Inferior parietal cortex (tissue), 1 donor: Measurements from ENCODE around the gene PPP2R5C.
"Not testable (repeated sequence)": the region's sequence is repeated elsewhere in the genome, so short reads cannot be mapped to it uniquely, and the experiment has no call there.

Experiments
- DNase-seq: peaks from one replicate; pipeline ENCODE4 v3.0.0-alpha.2; 2016; ENCODE audit errors: extremely low spot score

The PPP2R5C gene

DNA sequence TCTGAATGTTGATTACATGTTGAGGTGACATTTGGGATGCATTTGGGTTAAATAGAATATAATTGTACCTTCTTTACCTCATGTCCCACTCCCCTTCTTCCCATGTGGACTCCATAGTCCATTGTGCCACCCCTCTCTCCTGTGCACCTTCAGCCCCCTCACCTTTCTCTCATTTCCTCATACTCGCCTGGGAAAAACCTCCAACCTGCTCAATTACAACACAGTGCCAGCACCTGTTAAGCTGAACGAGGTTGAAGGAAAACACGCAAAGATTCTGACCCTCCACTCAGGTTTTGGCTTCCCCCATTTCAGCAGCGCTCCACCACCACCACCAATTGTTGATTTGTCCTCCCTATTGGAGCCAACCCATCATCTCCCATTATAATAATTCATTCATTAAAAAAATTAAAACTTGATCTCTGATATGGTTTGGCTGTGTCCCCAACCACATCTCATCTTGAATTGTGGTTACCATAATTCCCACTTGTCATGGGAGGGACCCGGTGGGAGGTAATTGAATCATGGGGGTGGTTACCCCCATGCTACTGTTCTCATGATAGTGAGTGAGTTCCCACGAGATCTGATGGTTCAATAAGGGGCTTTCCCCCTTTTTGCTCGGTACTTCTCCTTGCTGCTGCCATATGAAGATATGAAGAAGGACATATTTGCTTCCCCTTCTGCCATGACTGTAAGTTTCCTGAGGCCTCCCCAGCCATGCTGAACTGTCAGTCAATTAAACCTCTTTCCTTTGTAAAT, 33.7 kb upstream of the PPP2R5C start:
- no peak for DNase-seq

DNA sequence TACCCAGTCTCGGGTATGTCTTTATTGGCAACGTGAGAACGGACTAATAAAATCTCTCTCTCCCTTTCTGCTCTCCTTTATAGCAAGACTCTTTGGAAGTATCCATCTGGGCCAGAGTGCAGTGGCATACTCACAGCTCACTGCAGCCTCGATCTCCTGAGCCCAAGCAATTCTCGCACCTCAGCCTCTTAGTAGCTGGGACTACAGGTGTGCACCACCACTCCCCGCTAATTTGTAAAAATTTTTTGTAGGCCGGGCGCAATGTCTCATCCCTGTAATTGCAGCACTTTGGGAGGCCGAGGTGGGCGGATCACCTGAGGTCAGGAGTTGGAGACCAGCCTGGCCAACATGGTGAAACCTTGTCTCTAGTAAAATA, 33.2 kb upstream of the PPP2R5C start:
- no peak for DNase-seq

DNA sequence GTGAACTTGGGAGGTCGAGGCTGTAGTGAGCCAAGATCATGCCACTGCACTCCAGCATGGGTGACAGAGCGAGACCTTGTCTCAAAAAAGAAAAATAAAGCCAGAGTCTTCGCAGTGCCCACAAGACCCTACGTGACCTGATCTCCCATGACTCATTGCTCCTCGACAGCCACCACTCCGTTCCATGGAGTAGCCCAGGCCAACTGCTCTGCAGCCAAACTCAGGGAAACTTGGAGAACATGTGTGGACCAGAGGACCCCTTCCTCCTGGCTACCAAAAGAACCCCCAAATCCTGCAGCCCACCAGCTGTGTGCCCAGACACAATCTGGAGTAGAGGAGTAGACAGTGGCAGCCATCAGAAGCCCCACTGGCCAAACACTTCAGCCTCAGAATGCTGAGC, 32.1 kb upstream of the PPP2R5C start:
- no peak for DNase-seq

DNA sequence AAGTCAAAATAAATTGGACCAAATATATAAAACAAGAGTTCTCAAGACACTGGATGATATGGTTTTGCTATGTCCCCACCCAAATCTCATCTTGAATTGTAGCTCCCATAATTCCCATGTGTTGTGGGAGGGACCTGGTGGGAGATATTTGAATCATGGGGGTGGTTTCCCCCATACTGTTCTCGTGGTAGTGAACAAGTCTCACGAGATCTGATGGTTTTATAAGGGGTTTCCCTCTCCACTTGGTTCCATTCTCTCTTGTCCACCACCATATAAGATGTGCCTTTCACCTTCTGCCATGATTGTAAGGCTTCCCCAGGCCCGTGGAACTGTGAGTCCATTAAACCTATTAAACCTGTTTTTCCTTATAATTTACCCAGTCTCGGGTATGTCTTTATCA, 31.4 kb upstream of the PPP2R5C start:
- not testable (repeated sequence) for DNase-seq

DNA sequence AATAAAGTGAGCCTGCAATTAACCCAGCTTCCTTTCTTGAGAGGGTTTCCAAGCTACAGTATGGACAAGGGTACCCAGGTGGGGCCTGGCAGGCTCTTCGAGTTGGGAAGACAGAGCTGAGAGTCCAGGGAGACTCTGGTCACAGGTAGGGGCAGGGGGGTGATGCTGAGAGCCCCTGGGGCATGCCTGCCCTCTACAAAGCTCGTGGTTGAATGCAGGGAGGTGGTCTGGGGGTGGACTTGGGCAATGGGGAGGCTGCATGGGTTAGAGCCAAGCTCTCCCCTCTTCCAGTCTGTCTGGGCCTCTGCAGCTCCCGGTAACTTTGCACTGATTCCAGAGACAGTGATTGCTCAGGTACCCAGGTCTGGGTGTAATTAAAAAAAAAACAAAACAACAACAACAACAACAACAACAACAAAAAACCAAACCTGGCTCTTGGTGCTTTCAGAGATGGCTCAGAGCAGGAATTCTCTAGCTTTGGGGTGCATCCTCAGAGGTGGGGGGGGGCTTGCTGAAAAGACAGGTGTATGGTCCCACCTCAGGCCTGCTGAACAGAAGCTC, 30.8 kb upstream of the PPP2R5C start:
- no peak for DNase-seq

DNA sequence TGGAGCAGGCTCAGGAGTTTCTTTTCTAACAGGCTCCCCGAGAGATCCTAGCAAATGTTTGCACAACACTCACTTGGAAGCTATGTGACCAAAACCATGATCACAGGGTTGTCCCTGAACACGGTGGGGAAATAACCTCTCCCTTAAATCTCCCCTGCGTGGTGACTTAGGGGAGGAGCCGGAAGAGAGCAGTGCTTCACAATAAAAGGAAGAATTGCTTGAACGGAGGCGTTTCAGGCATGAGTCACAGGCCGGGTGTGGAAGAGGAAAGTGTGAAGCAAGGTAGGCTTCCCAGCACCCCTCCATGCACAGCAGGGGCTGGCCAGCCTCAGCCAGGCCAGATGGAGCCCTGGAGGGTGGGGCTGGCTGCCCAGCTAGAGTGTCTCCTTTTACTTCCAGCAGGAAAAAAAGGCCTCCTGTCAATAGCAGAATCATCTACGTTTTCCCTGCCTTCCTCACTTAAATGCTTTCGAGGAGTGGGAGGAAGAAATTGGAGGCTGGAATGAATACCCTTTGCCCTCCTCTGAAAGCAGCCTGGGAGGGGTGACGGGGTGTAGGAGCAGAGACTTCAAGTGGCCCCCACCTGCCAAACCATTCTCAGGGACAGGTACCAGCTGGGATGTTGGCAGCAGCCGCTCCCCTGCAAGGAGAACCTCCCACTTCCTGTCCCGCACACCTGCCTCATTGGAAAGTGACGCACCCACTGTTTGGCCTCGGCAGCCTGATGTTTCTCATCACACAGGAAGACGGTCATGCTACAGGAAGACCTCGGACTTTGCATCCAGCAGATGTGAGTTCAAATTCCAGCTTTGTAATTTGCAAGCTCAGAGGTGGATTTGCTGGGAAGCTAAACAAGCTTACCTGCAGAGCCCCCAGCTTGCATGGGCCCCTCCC, 30.1 kb upstream of the PPP2R5C start:
- DNase-seq: peak; percentile 51

DNA sequence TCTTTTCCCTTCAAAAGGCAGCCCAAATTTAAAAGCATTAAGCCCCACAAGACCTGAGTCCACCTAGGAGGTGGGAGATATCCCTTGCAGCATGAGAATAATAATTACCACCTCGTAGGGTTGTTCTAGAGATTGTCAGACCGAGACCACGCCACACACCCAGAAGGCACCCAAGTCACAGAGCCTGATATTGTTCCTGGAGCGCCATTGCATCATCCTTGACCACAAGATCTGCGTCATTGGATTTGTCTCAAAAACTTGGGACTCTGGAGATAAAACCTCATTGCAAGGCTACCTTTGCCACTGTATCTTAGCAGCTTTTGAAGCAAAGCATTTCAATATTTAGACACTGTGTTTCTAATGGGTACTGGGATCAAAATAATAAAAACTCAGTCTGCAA, 29.4 kb upstream of the PPP2R5C start:
- no peak for DNase-seq

DNA sequence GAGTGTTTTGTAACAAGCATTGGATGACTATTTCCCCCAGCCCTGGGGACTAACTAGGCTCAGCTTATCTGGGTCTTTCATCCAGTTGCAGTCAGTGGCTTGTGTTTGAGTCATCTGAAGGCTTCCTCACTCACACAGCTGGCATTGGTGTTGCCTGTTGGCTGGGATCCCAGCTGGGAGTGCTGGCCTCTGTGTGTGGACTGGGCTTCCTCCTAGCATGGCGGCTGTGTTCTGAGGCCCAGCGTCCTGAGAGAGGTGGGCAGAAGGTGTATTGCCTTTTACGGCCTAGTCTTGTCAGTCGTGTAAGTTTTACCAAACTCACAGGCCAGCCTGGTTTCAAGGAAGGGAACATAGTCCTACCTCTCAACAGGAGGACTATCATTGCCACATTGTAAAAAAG, 28.3 kb upstream of the PPP2R5C start:
- DNase-seq: no peak

DNA sequence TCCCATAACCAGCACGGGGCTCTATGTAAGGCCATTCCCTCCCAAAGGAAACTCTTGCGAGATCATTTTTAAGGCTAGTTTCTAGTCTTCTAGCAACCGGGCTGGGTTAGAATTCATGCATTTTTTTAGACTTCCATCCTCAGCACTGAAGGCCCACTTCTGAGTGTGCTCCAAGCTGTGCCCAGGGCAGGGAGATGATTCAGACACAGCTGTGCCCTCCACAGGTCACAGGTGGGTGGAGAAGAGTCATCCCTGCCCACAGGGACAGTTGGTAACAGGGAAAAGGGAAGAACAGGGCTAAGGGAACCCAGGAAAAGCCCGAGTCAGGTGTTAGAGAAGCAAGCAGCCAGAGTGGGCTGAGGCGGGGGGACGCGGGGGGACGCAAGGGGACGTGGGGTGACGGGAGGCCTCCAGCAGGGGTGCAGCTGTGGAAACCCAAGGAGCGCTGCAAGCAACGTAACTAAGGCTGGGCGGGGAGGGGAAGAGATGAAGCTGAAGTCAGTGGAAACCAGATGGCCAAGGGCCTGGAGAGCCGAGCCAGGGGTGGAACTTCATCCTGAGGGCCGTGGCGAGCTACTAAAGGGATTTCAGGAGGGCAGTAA, 27.2 kb upstream of the PPP2R5C start:
- DNase-seq: no peak

DNA sequence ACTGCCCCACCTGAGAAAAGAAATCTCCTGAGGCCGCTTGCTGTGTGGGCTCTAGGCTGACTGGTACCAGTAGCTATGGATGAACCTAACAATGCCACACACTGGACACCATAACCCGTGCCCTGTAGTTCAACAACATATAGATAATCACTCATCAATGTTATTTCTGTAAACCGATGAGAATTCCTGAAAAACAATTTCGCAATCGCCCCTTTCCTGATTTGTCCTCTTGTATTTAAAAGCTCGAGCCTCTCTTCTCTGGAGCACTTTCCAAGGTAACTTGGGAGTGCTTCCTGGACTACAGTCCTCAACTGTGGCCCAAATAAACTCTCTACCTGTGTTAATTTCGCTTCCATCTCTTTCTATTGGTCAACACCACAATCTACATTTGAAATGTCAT, 26.1 kb upstream of the PPP2R5C start:
- no peak for DNase-seq

DNA sequence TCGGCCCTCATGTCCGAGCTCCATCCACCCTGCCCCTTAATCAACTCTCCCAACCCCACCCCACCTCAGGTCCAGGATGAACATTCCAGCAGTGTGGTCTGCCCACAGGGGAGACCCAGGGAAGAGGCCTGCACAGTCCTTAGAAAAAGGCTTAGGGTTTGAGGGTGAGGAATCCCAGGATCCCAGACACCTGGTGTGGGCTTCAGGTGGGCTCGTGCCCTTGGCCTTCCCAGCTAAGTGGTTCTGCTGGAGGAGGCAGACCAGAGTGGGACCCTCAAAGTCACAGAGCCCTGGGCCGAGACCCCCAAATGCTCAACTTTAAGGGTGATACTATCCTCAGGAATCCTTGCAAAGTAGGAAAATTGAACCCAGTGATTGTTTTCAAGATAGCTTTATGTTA, 25.4 kb upstream of the PPP2R5C start:
- no peak for DNase-seq

DNA sequence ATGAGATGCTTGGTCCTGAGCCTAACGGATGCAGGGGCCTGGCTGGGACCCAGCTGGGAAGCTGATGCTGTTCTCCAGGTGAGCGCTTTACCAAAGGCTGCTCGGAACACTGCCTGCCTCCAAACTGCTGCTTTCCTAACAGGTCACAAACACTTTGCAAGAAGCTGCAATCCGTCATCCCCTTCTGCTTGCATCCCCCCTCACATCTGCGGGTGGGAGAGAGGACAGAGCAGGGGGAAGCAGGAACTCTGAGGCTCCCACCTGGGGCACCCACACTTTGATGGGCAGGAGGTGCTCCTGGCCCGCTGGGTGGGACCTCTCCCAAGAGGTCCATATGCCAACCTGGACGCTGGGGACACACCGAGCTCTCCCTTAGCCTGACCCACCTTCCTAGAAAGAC, 24.9 kb upstream of the PPP2R5C start:
- DNase-seq: no peak

DNA sequence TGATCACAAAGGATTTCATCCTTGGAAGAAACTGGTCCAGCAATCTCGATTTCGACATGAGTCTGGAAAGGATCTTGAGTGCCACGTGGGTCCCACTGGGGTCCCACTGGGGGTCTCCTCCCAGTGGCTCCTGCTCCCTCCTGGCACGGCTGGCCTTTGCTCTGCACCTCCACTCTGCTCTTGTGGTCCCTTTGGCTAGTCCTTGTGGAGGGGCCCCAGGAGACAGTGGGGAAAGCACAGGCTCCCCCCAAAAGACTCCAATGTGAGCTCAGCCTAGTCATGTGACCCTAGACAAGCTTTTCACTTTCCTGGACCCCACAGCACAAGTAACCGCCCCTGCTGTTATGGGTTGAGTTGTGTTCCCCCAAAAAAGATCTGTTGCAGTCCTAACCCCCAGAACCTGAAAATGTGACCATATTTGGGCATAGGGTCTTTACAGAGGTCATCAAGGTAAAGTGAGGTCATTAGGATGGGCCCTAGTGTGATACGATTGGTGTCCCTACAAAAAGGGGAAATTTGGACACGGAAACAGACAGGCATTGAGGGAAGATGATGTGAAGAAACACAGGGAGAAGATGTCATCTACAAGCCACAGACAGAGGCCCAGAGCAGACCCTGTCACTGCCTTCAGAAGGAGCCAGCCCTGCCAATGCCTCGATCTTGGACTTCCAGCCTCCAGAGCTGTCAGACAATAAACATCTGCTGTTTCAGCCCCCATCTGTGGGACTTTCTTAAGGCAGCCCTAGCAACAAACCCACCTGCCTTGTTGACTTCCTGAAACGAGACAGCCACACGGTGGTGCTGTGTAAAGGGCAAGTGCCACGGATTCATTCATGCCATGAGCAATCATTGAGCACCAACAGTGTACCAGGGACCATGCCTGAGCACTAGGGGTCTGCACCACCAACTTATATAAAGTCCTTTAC, 23.8 kb upstream of the PPP2R5C start:
- DNase-seq: no peak

DNA sequence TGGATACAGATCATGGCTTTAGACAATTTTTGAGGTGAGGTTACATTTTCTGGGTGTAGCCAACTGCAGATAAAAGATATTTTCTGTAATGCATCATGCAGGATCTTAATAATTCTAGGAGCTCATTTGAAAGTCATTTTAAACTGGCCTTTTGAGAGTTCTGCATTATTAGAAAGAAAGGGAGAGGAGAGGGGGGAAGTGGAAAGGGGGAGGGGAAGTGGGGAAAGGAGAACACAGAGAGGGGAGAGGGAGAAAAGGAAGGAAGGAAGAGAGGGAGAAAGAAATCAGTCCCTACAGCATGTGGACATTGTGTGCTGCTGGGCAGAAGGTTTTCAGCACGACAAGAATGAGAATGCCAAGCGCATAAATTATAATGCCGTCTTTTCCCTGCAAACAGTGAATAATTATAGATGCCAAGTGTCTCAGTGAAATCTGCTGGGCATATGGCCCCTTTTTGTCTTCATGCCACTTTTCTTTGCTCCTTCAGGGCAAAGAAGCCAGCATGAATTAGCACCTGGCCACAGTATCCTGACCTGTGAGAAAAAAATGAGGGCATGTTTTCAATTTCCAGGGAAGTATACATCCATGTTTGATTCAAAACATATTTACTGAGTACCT, 22.7 kb upstream of the PPP2R5C start:
- DNase-seq: no peak

DNA sequence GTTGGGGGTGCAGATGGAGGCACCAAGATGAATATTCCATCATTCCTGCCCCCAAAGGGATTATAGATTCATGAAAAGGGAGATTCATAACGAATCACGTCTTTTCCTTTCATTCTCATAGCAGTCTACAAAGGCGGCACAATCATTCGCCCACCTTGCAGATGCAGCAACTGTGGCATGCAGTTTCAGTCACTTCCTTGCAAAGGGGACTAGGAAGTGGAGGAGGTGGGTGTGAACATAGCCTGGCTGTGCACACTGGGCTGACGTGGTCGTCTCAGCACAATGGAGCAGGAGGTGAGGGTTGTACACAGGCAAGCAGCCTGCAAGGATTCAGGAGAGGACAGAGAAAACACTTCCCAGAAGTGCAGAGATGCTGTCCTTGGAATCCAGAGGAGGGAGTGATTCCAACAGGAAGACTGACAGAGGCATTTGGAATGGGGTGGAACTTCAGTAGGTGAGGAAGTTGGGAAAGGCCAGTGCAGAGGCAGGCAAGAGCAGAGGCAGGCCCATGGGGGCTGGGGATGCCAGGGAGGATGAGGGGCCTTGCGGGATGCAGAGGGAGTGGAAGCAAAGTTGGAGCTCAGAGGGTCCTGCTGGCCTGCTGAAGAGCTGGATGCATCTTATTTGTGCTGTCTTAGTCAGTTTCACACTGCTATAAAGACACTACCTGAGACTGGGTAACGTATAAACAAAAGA, 21.9 kb upstream of the PPP2R5C start:
- DNase-seq: no peak

DNA sequence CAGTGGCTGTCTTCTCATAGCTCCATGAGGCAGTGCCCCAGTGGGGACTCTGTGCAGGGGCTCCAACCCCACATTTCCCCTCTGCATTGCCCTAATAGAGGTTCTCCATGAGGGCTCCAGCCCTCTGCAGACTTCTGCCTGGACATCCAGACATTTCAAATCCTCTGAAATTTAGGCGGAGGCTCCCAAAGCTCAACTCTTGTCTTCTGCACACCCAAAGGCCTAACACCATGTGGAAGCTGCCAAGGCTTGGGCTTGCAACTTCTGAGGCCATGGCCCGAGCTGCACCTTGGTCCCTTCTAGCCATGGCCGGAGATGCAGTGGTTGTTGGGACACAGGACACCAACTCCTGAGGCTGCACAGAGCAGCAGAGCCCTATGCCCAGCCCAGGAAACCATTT, 20.5 kb upstream of the PPP2R5C start:
- DNase-seq: no peak

DNA sequence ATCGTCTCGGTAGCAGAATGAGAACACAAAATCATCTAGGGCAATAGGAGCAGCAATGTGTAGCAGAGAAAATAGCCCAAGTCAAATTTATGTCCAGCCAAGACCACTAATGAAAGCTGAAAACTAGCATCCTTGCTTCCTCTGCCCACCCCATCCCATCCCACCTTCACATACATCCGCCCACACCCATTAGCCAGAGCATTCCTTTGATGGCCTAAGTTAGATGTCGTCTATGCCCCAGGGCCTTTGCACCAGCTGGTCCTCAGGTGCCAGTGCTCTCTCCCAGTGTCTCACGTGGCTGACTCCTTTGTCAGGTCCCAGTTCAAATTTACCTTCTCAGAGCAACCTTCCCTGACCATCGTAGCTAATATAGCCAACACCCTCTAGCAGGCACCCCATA, 17.8 kb upstream of the PPP2R5C start:
- no peak for DNase-seq

DNA sequence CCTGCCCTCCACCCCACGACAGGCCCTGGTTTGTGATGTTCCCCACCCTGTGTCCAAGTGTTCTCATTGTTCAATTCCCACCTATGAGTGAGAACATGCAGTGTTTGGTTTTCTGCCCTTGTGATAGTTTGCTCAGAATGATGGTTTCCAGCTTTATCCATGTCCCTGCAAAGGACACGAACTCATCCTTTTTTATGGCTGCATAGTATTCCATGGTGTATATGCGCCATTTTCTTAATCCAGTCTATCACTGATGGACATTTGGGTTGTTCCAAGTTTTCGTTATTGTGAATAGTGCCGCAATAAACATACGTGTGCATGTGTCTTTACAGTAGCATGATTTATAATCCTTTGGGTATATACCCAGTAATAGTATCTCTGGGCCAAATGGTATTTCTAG, 17.1 kb upstream of the PPP2R5C start:
- DNase-seq: not testable (repeated sequence)

DNA sequence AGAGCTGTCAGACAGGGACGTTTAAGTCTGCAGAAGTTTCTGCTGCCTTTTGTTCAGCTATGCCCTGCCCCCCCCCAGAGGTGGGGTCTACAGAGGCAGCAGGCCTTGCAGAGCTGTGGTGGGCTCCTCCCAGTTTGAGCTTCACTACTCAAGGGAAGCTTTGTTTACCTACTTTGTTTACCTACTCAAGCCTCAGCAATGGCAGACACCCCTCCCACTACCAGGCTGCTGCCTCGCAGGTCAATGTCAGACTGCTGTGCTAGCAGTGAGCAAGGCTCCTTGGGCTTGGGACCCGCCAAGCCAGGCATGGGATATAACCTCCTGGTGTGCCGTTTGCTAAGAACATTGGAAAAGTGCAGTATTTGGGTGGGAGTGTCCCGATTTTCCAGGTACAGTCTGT, 11.8 kb upstream of the PPP2R5C start:
- not testable (repeated sequence) for DNase-seq

DNA sequence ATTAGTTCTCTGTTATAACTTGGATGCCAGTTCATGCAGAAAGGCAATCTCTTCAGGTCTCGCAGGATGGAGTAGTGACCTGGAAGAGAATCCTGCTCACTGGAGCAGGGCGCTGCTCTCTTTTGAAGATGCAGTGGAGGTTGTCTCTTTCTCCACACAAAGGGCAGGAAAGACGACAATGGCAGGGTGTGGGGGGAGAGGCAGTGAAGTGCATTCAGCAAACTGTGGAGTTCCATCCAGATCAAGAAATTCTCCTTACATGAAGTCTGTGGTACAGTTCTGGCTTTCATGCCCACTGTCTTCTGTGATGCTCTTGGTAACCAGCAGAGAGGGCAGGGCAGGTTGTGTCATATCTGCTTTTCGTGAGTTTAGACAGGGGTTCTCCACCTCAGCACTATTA, 6.6 kb upstream of the PPP2R5C start:
- DNase-seq: no peak
